Activated CD4-positive, alpha-beta T cell treated with anti-CD3 and anti-CD28 coated beads for 1 hour (primary cell): Measurements from ENCODE around the gene EGFR.
A peak's percentile ranks its signal among the peaks of the same experiment; 100 is the strongest.

Experiments
- DNase-seq: peaks from one replicate; pipeline ENCODE4 v3.0.0-alpha.2; 2020

The EGFR gene

GRCh38 chr7:55234408-55234807 lies 215.6 kb downstream of the EGFR start:
- no peak for DNase-seq

DNA sequence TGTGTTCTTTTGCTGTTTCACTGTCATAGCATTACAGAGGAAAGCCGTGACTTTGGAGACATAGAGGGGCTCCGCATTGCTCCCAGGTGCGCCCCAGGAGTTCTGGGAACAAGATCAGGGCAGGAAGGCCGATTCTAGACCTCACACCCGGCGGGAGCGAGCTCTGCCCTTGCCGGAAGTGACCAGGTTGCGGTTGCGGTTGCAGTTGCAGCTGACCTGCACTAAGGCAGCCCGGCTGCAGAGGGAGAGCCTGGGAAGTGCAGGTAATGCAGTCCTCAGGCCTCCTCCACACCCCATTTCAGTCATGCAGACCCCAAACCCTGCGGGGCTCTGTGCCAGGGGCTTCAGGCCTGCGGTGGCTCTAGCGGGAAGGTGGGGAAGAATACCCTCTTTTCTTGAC lies 216.3 kb downstream of the EGFR start:
- DNase-seq: no peak

GRCh38 chr7:55235801-55236200 lies 217.0 kb downstream of the EGFR start:
- no peak for DNase-seq

- no peak for DNase-seq
These were observed 217.7 kb downstream of the EGFR start for GRCh38 chr7:55236476-55236875.

DNA sequence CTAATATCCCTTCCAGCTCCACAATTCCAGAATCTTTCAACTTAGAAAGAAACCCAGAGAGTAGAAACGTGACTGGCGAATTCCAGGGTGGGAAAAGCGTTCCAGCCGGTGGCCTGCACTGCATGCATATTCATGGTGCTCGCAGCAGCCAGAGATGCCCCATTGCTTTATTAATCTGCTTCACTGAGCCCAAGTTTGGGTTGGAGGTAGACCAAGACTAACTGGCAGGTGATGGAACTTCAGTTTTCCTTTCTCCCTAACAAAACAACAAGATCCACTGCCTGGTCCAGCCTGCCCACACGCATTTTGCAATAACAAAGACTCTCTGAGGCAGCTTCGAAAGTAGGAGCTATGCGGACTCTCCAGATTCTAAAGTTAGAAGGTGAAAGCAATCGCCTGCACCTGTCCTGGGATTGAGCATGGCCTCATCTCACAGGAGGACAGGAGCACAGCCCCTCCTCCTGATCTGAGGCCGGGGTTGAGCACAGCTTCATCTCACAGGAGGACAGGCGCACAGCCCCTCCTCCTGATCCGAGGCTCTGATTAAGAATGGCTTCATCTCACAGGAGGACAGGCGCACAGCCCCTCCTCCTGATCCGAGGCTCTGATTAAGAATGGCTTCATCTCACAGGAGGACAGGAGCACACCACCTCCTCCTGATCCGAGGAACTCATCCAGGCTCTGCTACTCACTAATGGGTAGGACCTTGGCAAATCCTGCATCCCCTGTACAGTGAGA lies 218.5 kb downstream of the EGFR start:
- no peak for DNase-seq

- DNase-seq: no peak
These were observed 220.6 kb downstream of the EGFR start for GRCh38 chr7:55239406-55239805.

GRCh38 chr7:55240418-55241142 lies 221.8 kb downstream of the EGFR start:
- DNase-seq: no peak

DNA sequence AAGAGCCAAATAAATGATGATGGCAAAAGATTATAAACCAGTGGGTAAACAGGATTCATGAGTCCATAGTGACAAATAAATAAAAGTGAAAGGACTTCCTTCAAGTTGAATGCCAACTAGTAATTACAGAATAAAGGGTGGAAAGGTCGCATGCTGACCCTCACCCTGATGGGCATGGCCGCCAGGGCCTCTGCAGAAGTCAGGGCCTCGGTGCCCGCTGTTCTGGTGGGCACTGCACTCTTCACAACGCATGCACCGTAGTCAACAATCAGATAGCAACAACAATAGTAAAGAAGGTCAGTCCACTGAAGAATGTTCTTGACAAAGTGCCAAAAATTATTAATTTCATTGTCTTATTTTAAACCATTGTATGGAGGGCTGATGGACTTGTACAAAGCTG lies 223.1 kb downstream of the EGFR start:
- DNase-seq: no peak

DNA sequence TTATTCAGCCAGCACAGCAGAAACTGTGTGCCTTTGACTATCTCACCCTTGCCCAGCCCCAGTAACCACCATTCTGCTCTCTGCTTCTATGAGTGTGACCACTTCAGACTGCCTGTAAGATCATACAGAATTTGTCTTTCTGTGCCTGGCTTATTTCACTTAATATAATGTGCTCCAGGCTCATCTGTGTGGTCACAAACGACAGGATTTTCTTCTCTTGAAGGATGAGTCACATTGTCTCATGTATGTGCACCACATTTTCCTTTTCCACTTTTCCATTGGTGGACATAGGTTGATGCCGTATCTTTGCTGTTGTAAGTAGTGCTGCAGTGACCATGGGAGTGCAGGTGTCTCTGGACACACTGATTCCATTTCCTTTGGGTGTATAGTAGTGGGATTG lies 223.8 kb downstream of the EGFR start:
- DNase-seq: no peak

GRCh38 chr7:55244006-55244745 lies 225.4 kb downstream of the EGFR start:
- DNase-seq: no peak

GRCh38 chr7:55245271-55245723 lies 226.5 kb downstream of the EGFR start:
- DNase-seq: no peak

DNA sequence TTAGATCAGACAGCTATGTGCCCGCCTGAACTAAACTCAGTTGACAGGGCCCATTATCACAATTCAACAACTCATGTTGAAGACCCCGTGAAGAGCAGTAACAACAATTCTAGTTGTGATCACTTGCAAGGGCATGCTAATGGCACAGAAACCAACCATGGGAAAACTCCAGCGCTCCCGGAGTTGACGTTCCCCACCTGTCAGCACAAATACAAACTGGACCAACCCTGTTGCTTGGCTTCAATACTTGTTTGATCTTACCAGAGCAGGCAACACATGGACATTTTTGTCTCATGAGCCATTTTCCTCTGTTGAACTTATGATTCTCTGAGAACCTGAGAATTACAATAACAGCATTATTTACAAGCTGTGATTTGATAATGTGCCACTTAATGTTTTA lies 227.4 kb downstream of the EGFR start:
- DNase-seq: no peak

GRCh38 chr7:55247428-55247827 lies 228.6 kb downstream of the EGFR start:
- no peak for DNase-seq

DNA sequence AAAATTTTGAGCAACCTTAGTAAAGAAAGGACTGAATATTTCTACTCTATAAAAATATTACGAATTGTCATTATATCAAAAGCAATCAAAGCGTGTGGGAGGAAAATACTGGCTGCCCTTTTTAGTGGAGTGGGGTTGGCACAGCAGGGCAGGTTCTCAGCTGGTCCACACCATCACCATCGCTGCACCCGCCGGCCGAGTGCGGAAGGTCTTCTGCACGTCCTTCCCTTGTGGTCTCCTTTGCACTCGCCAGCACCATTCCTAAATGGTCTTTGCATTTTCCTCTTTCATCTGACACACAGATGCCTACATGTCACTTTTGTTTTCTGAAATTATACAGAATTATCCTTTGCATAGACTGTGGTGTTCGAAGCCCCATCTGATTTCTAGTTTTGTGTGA lies 229.7 kb downstream of the EGFR start:
- DNase-seq: no peak

DNA sequence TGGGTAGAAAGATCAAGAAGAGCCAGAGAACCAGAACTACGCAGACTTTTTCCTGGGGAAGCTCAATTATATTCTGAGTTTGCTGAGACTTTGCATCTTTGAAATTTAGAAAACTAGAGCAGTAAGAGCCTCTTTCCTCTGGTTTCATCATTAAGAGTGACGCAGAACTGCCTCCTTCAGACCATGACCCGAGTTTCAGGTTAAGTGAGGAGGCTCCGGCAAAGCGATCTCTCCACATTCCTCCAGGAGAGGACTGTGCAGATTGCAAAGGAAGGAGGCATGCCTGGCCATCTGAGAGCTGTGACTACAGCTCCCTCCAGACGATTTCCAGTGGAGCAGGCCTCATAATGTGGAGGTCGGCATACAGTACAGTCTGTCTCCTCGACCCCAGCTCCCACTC lies 230.5 kb downstream of the EGFR start:
- no peak for DNase-seq

GRCh38 chr7:55250313-55250712 lies 231.5 kb downstream of the EGFR start:
- DNase-seq: no peak

DNA sequence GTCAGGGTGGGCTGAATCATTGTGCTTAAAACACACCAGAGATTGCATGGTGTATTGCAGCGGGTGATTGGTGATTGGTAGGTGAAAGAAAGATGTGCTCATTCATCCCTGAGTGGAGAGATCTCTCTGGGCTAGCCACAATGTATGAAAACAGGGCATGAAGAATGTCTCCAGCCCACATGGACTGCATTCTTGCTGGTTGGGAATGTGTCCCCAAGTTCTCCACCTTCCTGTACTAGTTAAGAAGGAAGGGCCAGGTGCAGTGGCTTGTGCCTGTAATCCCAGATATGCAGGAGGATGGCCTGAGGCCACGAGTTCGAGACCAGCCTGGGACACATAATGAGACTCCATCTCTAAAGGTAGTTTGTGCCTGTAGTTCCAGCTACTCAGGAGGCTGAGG lies 232.5 kb downstream of the EGFR start:
- no peak for DNase-seq

- DNase-seq: no peak
These were observed 233.1 kb downstream of the EGFR start for GRCh38 chr7:55251911-55252310.

- no peak for DNase-seq
These were observed 233.6 kb downstream of the EGFR start for GRCh38 chr7:55252386-55252785.

- DNase-seq: no peak
These were observed 234.4 kb downstream of the EGFR start for GRCh38 chr7:55253188-55253587.

- no peak for DNase-seq
These were observed 235.4 kb downstream of the EGFR start for GRCh38 chr7:55254242-55254595.

- peak; percentile 42 for DNase-seq
These were observed 236.0 kb downstream of the EGFR start for GRCh38 chr7:55254596-55255495.
